IMR-90 (cell line): ENCODE measurements around the gene LARP4B. TPM values are rescaled to one million over a fixed set of nuclear protein-coding genes. Genes with fewer than 3 reads are reported as not detected.

Experiments
- ATAC-seq: fragments of 200-7000 bp; cut with Tn5 transposase; 2 replicates; pipeline ENCODE4 v1.9.1; 2020; ENCODE audit warnings: low read depth, mild to moderate bottlenecking, moderate library complexity
- Bru-seq: library from RNA; stranded (reverse); fragments of 400-500 nt; gene quantifications from one replicate; lab custom pipeline; 2021; lab: Mats Ljungman, UMichigan
- BruChase-seq, 2 experiments: library from RNA; stranded (reverse); fragments of 400-500 nt; gene quantifications; one replicate each; lab custom pipeline; 2021; lab: Mats Ljungman, UMichigan
- BruUV-seq: library from RNA; stranded (reverse); fragments of 400-500 nt; replicated peaks from 2 replicates; lab custom pipeline; 2021; lab: Mats Ljungman, UMichigan
- CTCF ChIA-PET: fragments of 300-600 bp; formaldehyde crosslinking; extraction: SDS; loops from one replicate; lab custom pipeline; 2021; ENCODE audit warnings: antibody characterized with exemption; lab: Yijun Ruan, JAX
- POLR2A ChIA-PET: fragments of 300-600 bp; sonication (Branson Sonifier 250); formaldehyde crosslinking; loops from one replicate; lab custom pipeline; 2022; ENCODE audit warnings: antibody characterized with exemption; ENCODE audit not compliant: unreplicated experiment; lab: Charles Lee
- DNase-seq: peaks from one replicate; pipeline ENCODE4 v3.0.0; 2013
- H2AFZ ChIP-seq: replicated peaks from 2 replicates; pipeline ENCODE3; 2013; ENCODE audit warnings: low read length, mild to moderate bottlenecking; ENCODE audit not compliant: poor library complexity
- H2AK5ac ChIP-seq: 2 replicates; pipeline ENCODE4 v1.6.1; 2013; ENCODE audit warnings: low read depth, low read length, inconsistent platforms
- H2AK9ac ChIP-seq: replicated peaks from 2 replicates; pipeline ENCODE3; 2013; ENCODE audit warnings: mild to moderate bottlenecking, low read depth, low read length, moderate library complexity; ENCODE audit not compliant: poor library complexity
- H2BK120ac ChIP-seq: 2 replicates; pipeline ENCODE4 v1.6.1; 2013; ENCODE audit warnings: low read depth, low read length, inconsistent platforms
- H2BK15ac ChIP-seq: 3 replicates; pipeline ENCODE4 v1.6.1; 2013; ENCODE audit warnings: low read depth, low read length, inconsistent platforms
- H2BK20ac ChIP-seq: 2 replicates; pipeline ENCODE4 v1.6.1; 2013; ENCODE audit warnings: low read depth, mild to moderate bottlenecking, inconsistent platforms, low read length, moderate library complexity
- H2BK5ac ChIP-seq: 2 replicates; pipeline ENCODE4 v1.6.1; 2013; ENCODE audit warnings: mild to moderate bottlenecking, low read depth, low read length, inconsistent platforms; ENCODE audit not compliant: poor library complexity, severe bottlenecking
- H3K14ac ChIP-seq: replicated peaks from 2 replicates; pipeline ENCODE4 v1.6.1; 2013; ENCODE audit warnings: low read depth, low read length, inconsistent platforms
- H3K18ac ChIP-seq: 2 replicates; pipeline ENCODE4 v1.6.1; 2013; ENCODE audit warnings: low read depth, low read length, control low read depth
- H3K23ac ChIP-seq: 2 replicates; pipeline ENCODE4 v1.6.1; 2013; ENCODE audit warnings: low read depth, low read length, inconsistent platforms
- H3K27ac ChIP-seq: 2 replicates; pipeline ENCODE4 v1.5.1; 2013; ENCODE audit warnings: mild to moderate bottlenecking, control low read depth, low read length; ENCODE audit not compliant: insufficient read depth
- H3K27me3 ChIP-seq: 2 replicates; pipeline ENCODE4 v1.6.1; 2013; ENCODE audit warnings: low read length; ENCODE audit not compliant: control insufficient read depth, insufficient read depth
- H3K36me3 ChIP-seq: 2 replicates; pipeline ENCODE4 v1.6.1; 2013; ENCODE audit warnings: low read length, mixed read lengths; ENCODE audit not compliant: control insufficient read depth, insufficient read depth
- H3K4ac ChIP-seq: 2 replicates; pipeline ENCODE4 v1.6.1; 2013; ENCODE audit warnings: low read depth, low read length, inconsistent platforms
- H3K4me1 ChIP-seq: 2 replicates; pipeline ENCODE4 v1.6.1; 2013; ENCODE audit warnings: low read length, mixed read lengths; ENCODE audit not compliant: control insufficient read depth, insufficient read depth
- H3K4me2 ChIP-seq: 2 replicates; pipeline ENCODE4 v1.6.1; 2013; ENCODE audit warnings: low read depth, mild to moderate bottlenecking, control low read depth, low read length, moderate library complexity
- H3K4me3 ChIP-seq: 2 replicates; pipeline ENCODE4 v1.5.1; 2013; ENCODE audit warnings: low read depth, mild to moderate bottlenecking, control low read depth, low read length, moderate library complexity; ENCODE audit not compliant: insufficient read depth
- H3K56ac ChIP-seq: 2 replicates; pipeline ENCODE4 v1.6.1; 2013; ENCODE audit warnings: low read length, inconsistent platforms; ENCODE audit not compliant: insufficient read depth; ENCODE audit errors: extremely low read depth
- H3K79me1 ChIP-seq, 2 experiments: 2 replicates each; pipeline ENCODE4 v1.6.1; 2013; ENCODE audit warnings: low read length in 2 of 2, inconsistent platforms in 1 of 2, low read depth in 1 of 2
- H3K9ac ChIP-seq: 2 replicates; pipeline ENCODE4 v1.6.1; 2013; ENCODE audit warnings: low read depth, low read length, control low read depth
- H3K9me1 ChIP-seq: 2 replicates; pipeline ENCODE4 v1.6.1; 2013; ENCODE audit warnings: low read length, inconsistent platforms; ENCODE audit not compliant: insufficient read depth
- H3K9me3 ChIP-seq: 2 replicates; pipeline ENCODE4 v1.6.1; 2013; ENCODE audit warnings: low read length; ENCODE audit not compliant: control insufficient read depth, insufficient read depth
- H4K20me1 ChIP-seq: 2 replicates; pipeline ENCODE4 v1.6.1; 2013; ENCODE audit warnings: low read length, inconsistent platforms; ENCODE audit not compliant: insufficient read depth
- H4K5ac ChIP-seq: 2 replicates; pipeline ENCODE4 v1.6.1; 2013; ENCODE audit warnings: mild to moderate bottlenecking, low read depth, low read length, control low read depth
- H4K8ac ChIP-seq, 2 experiments: 2 replicates each; pipeline ENCODE4 v1.6.1; 2013; ENCODE audit warnings: low read depth in 2 of 2, low read length in 2 of 2, control low read depth in 1 of 2, inconsistent platforms in 1 of 2
- H4K91ac ChIP-seq: 2 replicates; pipeline ENCODE4 v1.6.1; 2013; ENCODE audit warnings: low read depth, low read length, inconsistent platforms; ENCODE audit not compliant: insufficient read depth
- BHLHE40 ChIP-seq: fragments of 150-350 bp; IDR thresholded peaks from 2 replicates; pipeline ENCODE4 v1.6.1; 2016; ENCODE audit warnings: mild to moderate bottlenecking, low read depth, low read length
- CEBPB ChIP-seq: IDR thresholded peaks from 2 replicates; pipeline ENCODE4 v1.6.1; 2012; ENCODE audit warnings: low read depth, low read length, improper control_type of control experiment
- CHD1 ChIP-seq: IDR thresholded peaks from 2 replicates; pipeline ENCODE4 v1.6.1; 2012; ENCODE audit warnings: low read depth, low read length, improper control_type of control experiment
- FOS ChIP-seq: fragments of 150-350 bp; IDR thresholded peaks from 2 replicates; pipeline ENCODE4 v1.6.1; 2016; ENCODE audit warnings: low read depth, low read length
- MAFK ChIP-seq: IDR thresholded peaks from 2 replicates; pipeline ENCODE4 v1.6.1; 2012; ENCODE audit warnings: low read depth, low read length, improper control_type of control experiment
- MAZ ChIP-seq: IDR thresholded peaks from 2 replicates; pipeline ENCODE4 v1.6.1; 2012; ENCODE audit warnings: low read depth, mild to moderate bottlenecking, low read length, improper control_type of control experiment, moderate library complexity, borderline replicate concordance
- MXI1 ChIP-seq: IDR thresholded peaks from 2 replicates; pipeline ENCODE4 v1.6.1; 2012; ENCODE audit warnings: low read depth, mild to moderate bottlenecking, low read length, moderate library complexity, borderline replicate concordance
- NFE2L2 ChIP-seq: fragments of 150-350 bp; IDR thresholded peaks from 2 replicates; pipeline ENCODE4 v1.6.1; 2016; ENCODE audit warnings: low read depth, mild to moderate bottlenecking, low read length
- POLR2A ChIP-seq: IDR thresholded peaks from 2 replicates; pipeline ENCODE4 v1.6.1; 2012; ENCODE audit warnings: mild to moderate bottlenecking, low read depth, low read length
- RAD21 ChIP-seq: IDR thresholded peaks from 2 replicates; pipeline ENCODE4 v1.6.1; 2012; ENCODE audit warnings: low read length, improper control_type of control experiment
- RFX5 ChIP-seq: IDR thresholded peaks from 2 replicates; pipeline ENCODE4 v1.8.0; 2012; ENCODE audit warnings: low read depth, mild to moderate bottlenecking, low read length, moderate library complexity
- SMC3 ChIP-seq: fragments of 150-350 bp; IDR thresholded peaks from 2 replicates; pipeline ENCODE4 v1.6.1; 2016; ENCODE audit warnings: low read depth, mild to moderate bottlenecking, antibody characterized with exemption, low read length, moderate library complexity
- whole genome bisulfite sequencing, 2 experiments: methylation state at CpG; one replicate each; pipeline versions ENCODE4 v1.1.5 to v1.1.7; 2013; ENCODE audit warnings: missing lambda C conversion rate in 2 of 2; ENCODE audit not compliant: insufficient read length in 1 of 2; ENCODE audit errors: extremely low coverage in 2 of 2; 5-methylcytosine and 5-hydroxymethylcytosine counted together
- dilution Hi-C: fragments of 300-500 bp; cut with HindIII; formaldehyde crosslinking; loops from one replicate; pipeline ENCODE4 v1.14.3; 2018; ENCODE audit warnings: low sequenced_read_pairs; ENCODE audit not compliant: unreplicated experiment
- in situ Hi-C: fragments of 300-500 bp; cut with MboI; formaldehyde crosslinking; loops from 3 replicates; pipeline ENCODE4 v1.14.3; 2019; ENCODE audit warnings: low sequenced_read_pairs, inconsistent platforms, mixed read lengths
- intact Hi-C: fragments of 100-400 bp; cut with micrococcal nuclease; formaldehyde crosslinking; loops from 2 replicates; pipeline ENCODE4 v1.10.0; 2022
- long read RNA-seq: library from polyadenylated mRNA; unstranded; transcript quantifications from one replicate; pipeline ENCODE4 v2.0.0, GENCODE V29; 2021; ENCODE audit not compliant: unreplicated experiment
- polyA plus RNA-seq, 3 experiments: library from polyadenylated mRNA; depleted of rRNA; stranded (reverse); fragments of >200 nt; gene quantifications; 2 replicates each; pipeline ENCODE4 v1.2.3, GENCODE V29; 2012; ENCODE audit warnings: low replicate concordance in 1 of 3
- total RNA-seq: library from RNA; depleted of rRNA; stranded (reverse); fragments of >200 nt; gene quantifications from 2 replicates; pipeline ENCODE4 v1.2.3, GENCODE V29; 2012; rRNA removed
- TF ChIP-seq, protein P1 (sequence below): fragments of 150-350 bp; IDR thresholded peaks from 2 replicates; pipeline ENCODE4 v1.6.1; 2016; ENCODE audit warnings: low read depth, mild to moderate bottlenecking, low read length, moderate library complexity, borderline replicate concordance

The LARP4B gene
- total RNA-seq = 25.5 and 30.8 TPM in 2 replicates
- 22.1 and 24.3 TPM in 2 replicates for polyA plus RNA-seq (2012; rRNA removed)
- 12.8 and 14.9 TPM in 2 replicates for polyA plus RNA-seq (2012; cell fraction: cytosol; rRNA removed)
- 41.4 and 70.6 TPM in 2 replicates for polyA plus RNA-seq (2012; cell fraction: nucleus; rRNA removed; ENCODE audit: low replicate concordance)
- percentile 94 among the genes with signal in this experiment for Bru-seq, nascent RNA
- percentile 91 among the genes with signal in this experiment for BruChase-seq, experiment 1, labeled RNA remaining after a 6-hour chase
- BruChase-seq, experiment 2, labeled RNA remaining after a 2-hour chase = percentile 94 among the genes with signal in this experiment
- long read RNA-seq, full-length matches to known transcripts = 5 of 41 reads
- long read RNA-seq, partial matches to known transcripts = 5 of 41 reads
- long read RNA-seq, other reads (novel, unspliced or antisense) = 31 of 41 reads

- CTCF ChIA-PET = no interaction called here
- TF ChIP-seq CEBPB = no peak
- TF ChIP-seq MXI1 = 0 out of 2 replicates have a peak, but pooled peaks have one; percentile 7
- TF ChIP-seq NFE2L2 = no peak
- peak; percentile 80 for TF ChIP-seq POLR2A
- TF ChIP-seq RAD21 = no peak
- peak; percentile 48; the same call in 1 of the 2 replicates for TF ChIP-seq RFX5
- TF ChIP-seq FOS = no peak
- peak; percentile 70; the same call in 1 of the 2 replicates for TF ChIP-seq MAZ
- no peak for TF ChIP-seq MAFK
- no peak for TF ChIP-seq SMC3
- TF ChIP-seq, protein P1, sequence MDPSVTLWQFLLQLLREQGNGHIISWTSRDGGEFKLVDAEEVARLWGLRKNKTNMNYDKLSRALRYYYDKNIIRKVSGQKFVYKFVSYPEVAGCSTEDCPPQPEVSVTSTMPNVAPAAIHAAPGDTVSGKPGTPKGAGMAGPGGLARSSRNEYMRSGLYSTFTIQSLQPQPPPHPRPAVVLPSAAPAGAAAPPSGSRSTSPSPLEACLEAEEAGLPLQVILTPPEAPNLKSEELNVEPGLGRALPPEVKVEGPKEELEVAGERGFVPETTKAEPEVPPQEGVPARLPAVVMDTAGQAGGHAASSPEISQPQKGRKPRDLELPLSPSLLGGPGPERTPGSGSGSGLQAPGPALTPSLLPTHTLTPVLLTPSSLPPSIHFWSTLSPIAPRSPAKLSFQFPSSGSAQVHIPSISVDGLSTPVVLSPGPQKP = no peak
- TF ChIP-seq BHLHE40 = no peak
- TF ChIP-seq CHD1 = no peak
Observed at GRCh38 chr10:931326-932318, at the start of gene LARP4B. LARP4B (minus strand) TSS chr10:931705; CDS start chr10:885721, 45,984 bp downstream.

More at GRCh38 chr10:931326-932318, at the start of gene LARP4B:
- peak within 1 kb of the TSS; percentile 51 for H2AK5ac ChIP-seq
- H3K4ac ChIP-seq = peak within 1 kb of the TSS; percentile 75
- H2BK20ac ChIP-seq = no peak within 1 kb of the TSS
- peak within 1 kb of the TSS; percentile 67 for H3K4me3 ChIP-seq
- peak within 1 kb of the TSS; percentile 94 for H3K4me2 ChIP-seq
- no peaks in the 10 kb centered on the region; the same call in 1 of the 2 replicates for H3K4me1 ChIP-seq
- peaks cover 7% of the 10 kb centered on the region for H3K9me1 ChIP-seq
- no peaks in the 10 kb centered on the region for H3K36me3 ChIP-seq
- no peaks in the 10 kb centered on the region for H3K9me3 ChIP-seq
- peak within 1 kb of the TSS; percentile 93 for H2AK9ac ChIP-seq
- dilution Hi-C loops (no loop called here), intact Hi-C loops (loop anchor here (1.0 kb wide), 1 partner anchor 56 kb away; no protein-coding TSS in a partner anchor), in situ Hi-C loops (no loop called here)
- 1% methylated on average over 36 of the region's 137 CpGs; no CpG with 5 or more reads in 1 of the 2 experiments for WGBS, 2 experiments
- H4K8ac ChIP-seq = peak within 1 kb of the TSS; percentile 80 to 83; a peak in 3 of 4 replicates
- H4K20me1 ChIP-seq = peaks cover 41% of the 10 kb centered on the region
- H3K18ac ChIP-seq = peak within 1 kb of the TSS; percentile 21; the same call in 1 of the 2 replicates
- peaks cover 0 to 13% of the 10 kb centered on the region in 2 experiments; a peak in 2 of 4 replicates for H3K79me1 ChIP-seq
- POLR2A ChIA-PET = interaction anchor here (0.6 kb wide), 1 partner anchor 11 kb away, joined by 3 read pairs; no protein-coding TSS in a partner anchor
- H2BK15ac ChIP-seq = no peak within 1 kb of the TSS
- no peak within 1 kb of the TSS for H2BK120ac ChIP-seq
- BruUV-seq = no TSS peak
- peak within 1 kb of the TSS; percentile 97 for H3K9ac ChIP-seq
- H2BK5ac ChIP-seq = peak within 1 kb of the TSS; percentile 75
- peak within 1 kb of the TSS; percentile 96 for H3K27ac ChIP-seq
- no peaks in the 10 kb centered on the region for H3K27me3 ChIP-seq
- H4K5ac ChIP-seq = peak within 1 kb of the TSS; percentile 66; the same call in 1 of the 2 replicates
- H3K14ac ChIP-seq = peak within 1 kb of the TSS; percentile 72
- DNase-seq (peak; percentile 97), ATAC-seq (peak; percentile 99)
- peak within 1 kb of the TSS; percentile 89; the same call in 1 of the 2 replicates for H3K23ac ChIP-seq
- H3K56ac ChIP-seq = peak within 1 kb of the TSS; percentile 50; the same call in 1 of the 2 replicates
- peak within 1 kb of the TSS; percentile 25; the same call in 1 of the 2 replicates for H4K91ac ChIP-seq
- H2AFZ ChIP-seq = peak within 1 kb of the TSS; percentile 88
